Breast epithelium (tissue), 3 donors: ENCODE results near the gene SERPINA1.

Experiments
- CTCF ChIP-seq, 3 donors: fragments of 450-650 bp; IDR thresholded peaks; one replicate each; pipeline ENCODE4 v1.5.1; 2016 to 2017; ENCODE audit warnings: antibody characterized with exemption in 3 of 3, mild to moderate bottlenecking in 3 of 3, moderate library complexity in 3 of 3
- POLR2A ChIP-seq: fragments of 450-650 bp; IDR thresholded peaks from one replicate; pipeline ENCODE4 v1.6.1; 2016; ENCODE audit warnings: antibody characterized with exemption, mild to moderate bottlenecking, moderate library complexity

GRCh38 chr14:94328196-94328595, 60.2 kb downstream of the SERPINA1 start:
- TF ChIP-seq CTCF (IDR thresholded peaks at IDR 0.05): no peak
- no peak for TF ChIP-seq POLR2A
